ENCODE measurements around the gene CCDC106. TPM values are rescaled to one million over a fixed set of nuclear protein-coding genes. Genes with fewer than 3 reads are reported as not detected.

The CCDC106 gene
- total RNA-seq, 2 experiments from 2014 or later: 8.8 to 11.2 TPM

GRCh38 chr19:55646889-55647731 lies 902 bp upstream of the CCDC106 start:
- no peak for TF ChIP-seq CTCF (IDR thresholded peaks at IDR 0.05)
- H3K9me3 Mint-ChIP-seq: no peaks in the 10 kb centered on the region
- POLR2A ChIA-PET: interaction anchor here (0.8 to 3.0 kb wide), 7 partner anchors 11 to 160 kb away, joined by 4 to 9 read pairs (median 5); partner anchors contain the start of genes FIZ1, ZNF524 and ZNF784
- H3K27ac Mint-ChIP-seq: peak overlapping the region; percentile 90
- no peak for DNase-seq
- ATAC-seq: no peak
- peak overlapping the region; percentile 79 for H3K4me3 Mint-ChIP-seq
- H3K4me1 Mint-ChIP-seq (ENCODE audit: low read depth): peaks cover 58% of the 10 kb centered on the region
- intact Hi-C loops (cut with micrococcal nuclease): no loop called here
- no peaks in the 10 kb centered on the region for H3K27me3 Mint-ChIP-seq
- CTCF ChIA-PET: interaction anchor here (0.9 to 5.2 kb wide), 5 partner anchors 10 to 180 kb away, joined by 3 to 36 read pairs (median 4); no protein-coding TSS in a partner anchor
- peaks cover 42% of the 10 kb centered on the region for H3K36me3 Mint-ChIP-seq (ENCODE audit: low read depth)

GRCh38 chr19:55648585-55649267 lies 714 bp downstream of the CCDC106 start:
- no peaks in the 10 kb centered on the region for H3K9me3 Mint-ChIP-seq
- peak overlapping the region; percentile 74 for H3K4me3 Mint-ChIP-seq
- no peak for DNase-seq
- no peaks in the 10 kb centered on the region for H3K27me3 Mint-ChIP-seq
- peaks cover 39% of the 10 kb centered on the region for H3K36me3 Mint-ChIP-seq (ENCODE audit: low read depth)
- H3K27ac Mint-ChIP-seq: peak overlapping the region; percentile 82
- H3K4me1 Mint-ChIP-seq (ENCODE audit: low read depth): peaks cover 57% of the 10 kb centered on the region
- no peak for ATAC-seq
- intact Hi-C loops (cut with micrococcal nuclease): no loop called here
- ChIA-PET POLR2A (interaction anchor here (1.3 to 3.0 kb wide), 3 partner anchors 9 to 19 kb away, joined by 4 to 9 read pairs (median 4); no protein-coding TSS in a partner anchor), CTCF (interaction anchor here (1.3 to 5.2 kb wide), 3 partner anchors 9 to 16 kb away, joined by 6 to 36 read pairs (median 15); no protein-coding TSS in a partner anchor)
- no peak for TF ChIP-seq CTCF (IDR thresholded peaks at IDR 0.05)

GRCh38 chr19:55649268-55650125 lies 1.5 kb downstream of the CCDC106 start:
- no peak for TF ChIP-seq CTCF (IDR thresholded peaks at IDR 0.05)
- DNase-seq (no peak), ATAC-seq (no peak)
- POLR2A ChIA-PET: interaction anchor here (1.3 to 1.8 kb wide), 2 partner anchors 10 to 18 kb away, joined by 4 read pairs; no protein-coding TSS in a partner anchor
- Mint-ChIP-seq H3K4me1 (ENCODE audit: low read depth) (peaks cover 50% of the 10 kb centered on the region), H3K27ac (peak overlapping the region; percentile 82), H3K9me3 (no peaks in the 10 kb centered on the region), H3K36me3 (ENCODE audit: low read depth) (peaks cover 35% of the 10 kb centered on the region), H3K4me3 (peak overlapping the region; percentile 74), H3K27me3 (no peaks in the 10 kb centered on the region)
- intact Hi-C loops (cut with micrococcal nuclease): loop anchor here (10.0 kb wide), 1 partner anchor 395 kb away; the partner anchor contains the start of gene PPP6R1
- CTCF ChIA-PET: interaction anchor here (1.3 to 5.2 kb wide), 4 partner anchors 10 to 133 kb away, joined by 3 to 36 read pairs (median 10); no protein-coding TSS in a partner anchor

GRCh38 chr19:55650126-55650557 lies 2.1 kb downstream of the CCDC106 start:
- no peak for TF ChIP-seq CTCF (IDR thresholded peaks at IDR 0.05)
- ChIA-PET CTCF (interaction anchor here (1.3 to 5.2 kb wide), 3 partner anchors 10 to 134 kb away, joined by 3 to 36 read pairs (median 6); no protein-coding TSS in a partner anchor), POLR2A (interaction anchor here (1.3 to 1.8 kb wide), 2 partner anchors 10 to 17 kb away, joined by 4 read pairs; no protein-coding TSS in a partner anchor)
- Mint-ChIP-seq H3K4me1 (ENCODE audit: low read depth) (peaks cover 46% of the 10 kb centered on the region), H3K4me3 (peak overlapping the region; percentile 74), H3K27ac (peak overlapping the region; percentile 82), H3K27me3 (no peaks in the 10 kb centered on the region), H3K9me3 (no peaks in the 10 kb centered on the region), H3K36me3 (ENCODE audit: low read depth) (peaks cover 29% of the 10 kb centered on the region)
- DNase-seq: peak; percentile 81
- intact Hi-C loops (cut with micrococcal nuclease): loop anchor here (10.0 kb wide), 1 partner anchor 395 kb away; the partner anchor contains the start of gene PPP6R1
- no peak for ATAC-seq
